H1 (cell line): Measurements from ENCODE around the gene SVOPL. TPM values are rescaled to one million over a fixed set of nuclear protein-coding genes. Genes with fewer than 3 reads are reported as not detected.

ENCODE experiments used
- CTCF ChIA-PET: fragments of 300-600 bp; sonication (Branson Sonifier 250); formaldehyde crosslinking; loops from one replicate; lab custom pipeline; 2021; ENCODE audit not compliant: partially characterized antibody; lab: Charles Lee
- POLR2A ChIA-PET: fragments of 300-600 bp; sonication (Branson Sonifier 250); formaldehyde crosslinking; loops from one replicate; lab custom pipeline; 2021; ENCODE audit warnings: inconsistent platforms; ENCODE audit not compliant: partially characterized antibody; lab: Charles Lee
- DNase-seq, 2 experiments: peaks; one replicate each; pipeline versions ENCODE4 v3.0.0 to v3.0.0-alpha.2; 2010 to 2022; ENCODE audit warnings: low spot score in 2 of 2, low read depth in 1 of 2, mixed read lengths in 1 of 2
- FAIRE-seq: peaks from 2 replicates; lab custom pipeline; 2011; peaks lifted over from hg19 to GRCh38; lab: Jason Lieb, UNC
- H2AFZ ChIP-seq: 2 replicates; pipeline ENCODE4 v1.8.1; 2012; ENCODE audit warnings: low read length, inconsistent platforms
- H2AK5ac ChIP-seq: 2 replicates; pipeline ENCODE4 v1.6.1; 2013; ENCODE audit warnings: low read depth, low read length
- H2BK120ac ChIP-seq: replicated peaks from 2 replicates; pipeline ENCODE3; 2013; ENCODE audit warnings: low read depth, low read length, inconsistent platforms
- H2BK12ac ChIP-seq: 2 replicates; pipeline ENCODE4 v1.6.1; 2013; ENCODE audit warnings: low read depth, low read length
- H2BK15ac ChIP-seq: 2 replicates; pipeline ENCODE4 v1.6.1; 2013; ENCODE audit warnings: low read length
- H2BK20ac ChIP-seq: 2 replicates; pipeline ENCODE4 v1.6.1; 2013; ENCODE audit warnings: low read length
- H2BK5ac ChIP-seq: 2 replicates; pipeline ENCODE4 v1.6.1; 2013; ENCODE audit warnings: low read depth, low read length
- H3K14ac ChIP-seq: 2 replicates; pipeline ENCODE4 v1.6.1; 2013; ENCODE audit warnings: inconsistent platforms; ENCODE audit not compliant: insufficient read length
- H3K18ac ChIP-seq: 2 replicates; pipeline ENCODE4 v1.6.1; 2013; ENCODE audit warnings: low read length; ENCODE audit errors: extremely low read depth
- H3K23ac ChIP-seq: 2 replicates; pipeline ENCODE4 v1.6.1; 2013; ENCODE audit warnings: inconsistent platforms; ENCODE audit not compliant: insufficient read length
- H3K23me2 ChIP-seq: 2 replicates; pipeline ENCODE4 v1.6.1; 2013; ENCODE audit warnings: low read depth, low read length
- H3K27ac ChIP-seq: 2 replicates; pipeline ENCODE4 v1.6.1; 2011; ENCODE audit warnings: low read depth, low read length, inconsistent platforms
- H3K27me3 ChIP-seq, 4 experiments: replicated peaks in 1 of 4; 1 replicate in 1 of 4; 2 replicates in 3 of 4; pipeline versions ENCODE4 v1.6.1 to v1.8.1; 2011 to 2013; ENCODE audit warnings: low read length in 3 of 4, mild to moderate bottlenecking in 3 of 4, inconsistent platforms in 2 of 4, mixed read lengths in 2 of 4, moderate library complexity in 1 of 4; ENCODE audit not compliant: control insufficient read depth in 3 of 4, insufficient read depth in 3 of 4; ENCODE audit errors: extremely low read depth in 1 of 4
- H3K36me3 ChIP-seq, 4 experiments: 2 replicates each; pipeline versions ENCODE4 v1.6.1 to v1.8.1; 2011 to 2013; ENCODE audit warnings: mild to moderate bottlenecking in 4 of 4, low read length in 3 of 4, moderate library complexity in 2 of 4, control low read depth in 1 of 4, inconsistent platforms in 1 of 4; ENCODE audit not compliant: insufficient read depth in 4 of 4, control insufficient read depth in 2 of 4
- H3K4ac ChIP-seq: replicated peaks from 2 replicates; pipeline ENCODE3; 2013; ENCODE audit warnings: low read length, low read depth, mixed read lengths, inconsistent platforms; ENCODE audit not compliant: insufficient read length
- H3K4me1 ChIP-seq, 4 experiments: replicated peaks in 1 of 4; 1 replicate in 1 of 4; 2 replicates in 3 of 4; pipeline versions ENCODE4 v1.6.1 to v1.8.1; 2011 to 2013; ENCODE audit warnings: low read length in 3 of 4, inconsistent platforms in 2 of 4, mixed read lengths in 1 of 4; ENCODE audit not compliant: insufficient read depth in 4 of 4, control insufficient read depth in 3 of 4
- H3K4me2 ChIP-seq, 2 experiments: 2 replicates each; pipeline versions ENCODE4 v1.6.1 to v1.8.1; 2011 to 2013; ENCODE audit warnings: low read depth in 2 of 2, low read length in 2 of 2, control low read depth in 1 of 2, inconsistent platforms in 1 of 2, mild to moderate bottlenecking in 1 of 2; ENCODE audit not compliant: insufficient read depth in 1 of 2
- H3K4me3 ChIP-seq, 4 experiments: fragments of 200-600, 300-600 bp in 1 of 4; sonication (generic), shearing (Covaris generic), sonication (Bioruptor Twin) in 1 of 4; 2 replicates each; pipeline versions ENCODE4 v1.5.1 to v1.8.1; 2011 to 2016; ENCODE audit warnings: low read length in 4 of 4, low read depth in 3 of 4, control low read depth in 2 of 4, inconsistent platforms in 2 of 4, mild to moderate bottlenecking in 2 of 4, mixed read lengths in 1 of 4, moderate library complexity in 1 of 4; ENCODE audit not compliant: insufficient read depth in 2 of 4; ENCODE audit errors: extremely low read depth in 1 of 4
- H3K56ac ChIP-seq: replicated peaks from 2 replicates; pipeline ENCODE3; 2013; ENCODE audit warnings: low read depth, mild to moderate bottlenecking, mixed read lengths, low read length, inconsistent platforms; ENCODE audit not compliant: insufficient read length
- H3K79me1 ChIP-seq: 2 replicates; pipeline ENCODE4 v1.6.1; 2013; ENCODE audit warnings: low read depth, low read length, control low read depth
- H3K79me2 ChIP-seq, 2 experiments: 2 replicates each; pipeline versions ENCODE4 v1.6.1 to v1.8.1; 2012 to 2013; ENCODE audit warnings: low read length in 2 of 2, mild to moderate bottlenecking in 2 of 2, inconsistent platforms in 1 of 2; ENCODE audit not compliant: insufficient read depth in 2 of 2, control insufficient read depth in 1 of 2
- H3K9ac ChIP-seq, 4 experiments: replicated peaks in 1 of 4; 1 replicate in 1 of 4; 2 replicates in 3 of 4; pipeline versions ENCODE4 v1.6.1 to v1.8.1; 2011 to 2013; ENCODE audit warnings: low read depth in 3 of 4, low read length in 3 of 4, control low read depth in 2 of 4, mild to moderate bottlenecking in 2 of 4, moderate library complexity in 2 of 4, inconsistent platforms in 1 of 4; ENCODE audit errors: extremely low read depth in 1 of 4
- H3K9me3 ChIP-seq, 2 experiments: 2 replicates each; pipeline versions ENCODE4 v1.6.1 to v1.8.1; 2012 to 2013; ENCODE audit warnings: mild to moderate bottlenecking in 2 of 2, moderate library complexity in 2 of 2, control low read depth in 1 of 2, inconsistent platforms in 1 of 2, low read depth in 1 of 2, low read length in 1 of 2, mixed read lengths in 1 of 2; ENCODE audit not compliant: insufficient read depth in 2 of 2
- H4K20me1 ChIP-seq, 2 experiments: replicated peaks in 1 of 2; 2 replicates each; pipeline versions ENCODE3 to v1.8.1; 2011 to 2013; ENCODE audit warnings: inconsistent platforms in 2 of 2, low read length in 2 of 2, mild to moderate bottlenecking in 1 of 2; ENCODE audit not compliant: insufficient read depth in 2 of 2, control insufficient read depth in 1 of 2
- H4K5ac ChIP-seq: 2 replicates; pipeline ENCODE4 v1.6.1; 2013; ENCODE audit warnings: low read length, low read depth, mixed read lengths, inconsistent platforms; ENCODE audit not compliant: insufficient read length
- H4K8ac ChIP-seq: 2 replicates; pipeline ENCODE4 v1.8.0; 2013; ENCODE audit warnings: mild to moderate bottlenecking, moderate library complexity, low read length, inconsistent platforms; ENCODE audit not compliant: insufficient read depth; ENCODE audit errors: extremely low read depth
- H4K91ac ChIP-seq: replicated peaks from 2 replicates; pipeline ENCODE3; 2013; ENCODE audit warnings: low read length, mixed read lengths, inconsistent platforms; ENCODE audit not compliant: insufficient read length
- ASH2L ChIP-seq: fragments of 200-600, 300-600 bp; sonication (generic); IDR thresholded peaks from one replicate; pipeline ENCODE4 v1.7.1; 2017; ENCODE audit warnings: low read length
- BCL11A ChIP-seq, 2 experiments: IDR thresholded peaks; one replicate each; pipeline ENCODE4 v1.6.1; 2011; ENCODE audit warnings: low read depth in 2 of 2, low read length in 2 of 2, mild to moderate bottlenecking in 2 of 2
- BRCA1 ChIP-seq: IDR thresholded peaks from 2 replicates; pipeline ENCODE4 v1.6.1; 2012; ENCODE audit warnings: low read depth, low read length, improper control_type of control experiment
- CBX5 ChIP-seq: fragments of 300-800, 300-1000 bp; sonication (generic); IDR thresholded peaks from 2 replicates; pipeline ENCODE4 v1.7.1; 2016; ENCODE audit warnings: antibody characterized with exemption, low read length, low read depth
- EGR1 ChIP-seq: IDR thresholded peaks from 2 replicates; pipeline ENCODE4 v1.6.1; 2011; ENCODE audit warnings: low read depth, low read length, borderline replicate concordance
- KDM5A ChIP-seq: fragments of 200-600 bp; IDR thresholded peaks from 2 replicates; pipeline ENCODE4 v1.7.1; 2012; ENCODE audit warnings: mild to moderate bottlenecking, low read length, inconsistent platforms, mixed read lengths
- MAFK ChIP-seq: IDR thresholded peaks from 2 replicates; pipeline ENCODE4 v1.6.1; 2012; ENCODE audit warnings: low read depth, mild to moderate bottlenecking, improper control_type of control experiment, low read length
- RBBP5 ChIP-seq: IDR thresholded peaks from 2 replicates; pipeline ENCODE4 v1.7.1; 2012; ENCODE audit warnings: low read depth, mild to moderate bottlenecking, inconsistent platforms, low read length, moderate library complexity, borderline replicate concordance
- TAF1 ChIP-seq: IDR thresholded peaks from 2 replicates; pipeline ENCODE4 v1.6.1; 2011; ENCODE audit warnings: mild to moderate bottlenecking, low read depth, low read length
- WGBS, 2 experiments: shearing (Covaris generic) in 1 of 2; methylation state at CpG; one replicate each; pipeline versions ENCODE4 v1.1.6 to v1.1.7; 2013 to 2015; ENCODE audit warnings: low lambda C conversion rate in 2 of 2, mixed read lengths in 2 of 2, inconsistent platforms in 1 of 2, low coverage in 1 of 2, missing lambda C conversion rate in 1 of 2; ENCODE audit not compliant: insufficient replicate concordance in 2 of 2, insufficient coverage in 1 of 2, insufficient read length in 1 of 2; ENCODE audit errors: extremely low coverage in 1 of 2, missing lambda C conversion rate in 1 of 2; 5-methylcytosine and 5-hydroxymethylcytosine counted together
- polyA plus RNA-seq, 7 experiments: library from polyadenylated mRNA; depleted of rRNA in 3 of 7; stranded (reverse) in 5 of 7; unstranded in 2 of 7; fragments of >200 nt in 5 of 7; fragments of 200-250 nt in 2 of 7; gene quantifications; 1 replicate in 5 of 7; 2 replicates in 1 of 7; 4 replicates in 1 of 7; pipeline versions ENCODE4 v1.2.1 to v1.2.3, GENCODE V29; 2011 to 2013; ENCODE audit warnings: missing spikeins in 2 of 7, mixed read lengths in 2 of 7
- total RNA-seq: library from RNA; stranded (reverse); fragmentation: NEBNext Ultra II Directional; extraction: Animal tissue kit (Norgen Biotek cat#: 25700); gene quantifications from 2 replicates; pipeline ENCODE4 v1.2.1, GENCODE V29; 2021

SVOPL gene
- total and polyA plus RNA-seq, 2 of the 8 experiments (the other 6 are each of a cell fraction or from before 2014, with no cell fraction given): 1.1 to 1.4 TPM

DNA sequence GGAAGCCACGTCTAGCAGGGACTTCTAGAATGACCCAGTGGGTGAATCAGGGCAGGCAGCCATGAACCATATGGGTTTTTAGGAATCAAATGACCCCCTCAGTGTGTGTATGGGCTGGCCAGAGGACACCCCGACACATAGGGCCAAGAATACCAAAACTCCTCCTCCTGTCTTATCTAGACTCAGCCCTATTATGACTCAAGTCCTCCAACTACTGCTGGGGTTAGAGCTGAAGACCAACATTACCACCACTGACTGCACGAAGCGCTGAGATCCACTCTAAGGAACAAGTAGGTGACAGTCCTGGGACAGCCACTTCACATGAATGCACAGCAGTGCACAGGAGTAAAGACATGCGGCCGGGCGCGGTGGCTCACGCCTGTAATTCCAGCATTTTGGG lies 11.5 kb upstream of the SVOPL start:
- WGBS, 2 experiments: 87% methylated on average over 9 of the region's 9 CpGs; no CpG with 5 or more reads in 1 of the 2 experiments
- Histone ChIP-seq H3K36me3 (no peaks in the 10 kb centered on the region), H3K27ac (no peak overlapping the region), H2AFZ (no peak overlapping the region), H3K23me2 (no peaks in the 10 kb centered on the region), H2BK5ac (no peak overlapping the region), H2BK12ac (no peak overlapping the region), H3K18ac (no peak overlapping the region), H3K4ac (no peak overlapping the region), H4K20me1 (no peaks in the 10 kb centered on the region), H3K79me2 (no peaks in the 10 kb centered on the region), H3K23ac (no peak overlapping the region), H2BK120ac (no peak overlapping the region), H3K9me3 (no peaks in the 10 kb centered on the region), H4K8ac (no peak overlapping the region), H3K56ac (no peak overlapping the region), H2BK15ac (no peak overlapping the region), H4K91ac (peak overlapping the region; percentile 47), H4K5ac (no peak overlapping the region), H3K79me1 (no peaks in the 10 kb centered on the region), H3K4me2 (no peak overlapping the region), H3K27me3 (no peaks in the 10 kb centered on the region), H2BK20ac (no peak overlapping the region), H2AK5ac (no peak overlapping the region), H3K14ac (no peak overlapping the region), H3K4me1 (no peaks in the 10 kb centered on the region), H3K4me3 (no peak overlapping the region), H3K9ac (no peak overlapping the region)
- FAIRE-seq (no peak), DNase-seq (no peak)
- ChIA-PET CTCF (interaction anchor here (0.6 to 1.2 kb wide), 3 partner anchors 26 to 167 kb away, joined by 3 to 4 read pairs (median 3); no protein-coding TSS in a partner anchor), POLR2A (no interaction called here)
- no peak for TF ChIP-seq CBX5
- no peak for TF ChIP-seq ASH2L
- TF ChIP-seq EGR1: no peak
- no peak for TF ChIP-seq RBBP5
- no peak for TF ChIP-seq KDM5A
- no peak for TF ChIP-seq MAFK
- no peak for TF ChIP-seq BCL11A (IDR thresholded peaks at IDR 0.05; ENCODE audit: low read depth in 2 of 2, low read length in 2 of 2)
- no peak for TF ChIP-seq BRCA1
- TF ChIP-seq TAF1: no peak
